ENCODE measurements around the gene FAF1.

DNA sequence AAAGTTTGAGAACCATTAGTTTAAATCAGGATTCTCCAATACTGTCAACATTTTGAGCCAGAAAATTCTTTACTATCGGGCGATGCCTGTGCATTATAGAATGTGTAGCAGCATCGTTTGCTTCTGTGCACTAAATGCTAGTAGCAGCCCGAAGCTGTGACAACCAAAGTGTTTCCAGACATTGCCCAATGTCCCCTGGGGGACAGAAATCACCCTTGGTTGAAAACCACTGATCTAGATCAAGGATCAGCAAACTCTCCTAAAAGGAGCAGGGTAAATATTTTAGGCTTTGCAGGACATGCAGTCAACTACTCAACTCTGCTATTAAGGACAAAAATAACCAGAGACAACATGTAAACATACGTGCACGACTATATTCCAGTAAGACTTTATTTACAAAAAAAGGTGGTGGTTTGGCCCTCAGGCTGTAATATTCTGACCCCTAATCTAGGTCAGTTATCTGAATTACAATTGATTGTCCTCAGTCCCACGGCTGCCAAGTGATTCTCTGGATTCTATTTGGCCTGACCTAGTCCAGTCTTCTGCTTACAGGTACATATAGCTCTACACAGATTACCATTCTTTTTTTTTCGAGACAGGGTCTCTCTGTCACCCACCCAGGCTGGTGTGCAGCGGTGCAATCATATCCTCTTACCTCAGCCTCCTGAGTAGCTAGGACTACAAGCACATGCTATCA, 10.6 kb downstream of the FAF1 start:
- TF ChIP-seq, protein P1, sequence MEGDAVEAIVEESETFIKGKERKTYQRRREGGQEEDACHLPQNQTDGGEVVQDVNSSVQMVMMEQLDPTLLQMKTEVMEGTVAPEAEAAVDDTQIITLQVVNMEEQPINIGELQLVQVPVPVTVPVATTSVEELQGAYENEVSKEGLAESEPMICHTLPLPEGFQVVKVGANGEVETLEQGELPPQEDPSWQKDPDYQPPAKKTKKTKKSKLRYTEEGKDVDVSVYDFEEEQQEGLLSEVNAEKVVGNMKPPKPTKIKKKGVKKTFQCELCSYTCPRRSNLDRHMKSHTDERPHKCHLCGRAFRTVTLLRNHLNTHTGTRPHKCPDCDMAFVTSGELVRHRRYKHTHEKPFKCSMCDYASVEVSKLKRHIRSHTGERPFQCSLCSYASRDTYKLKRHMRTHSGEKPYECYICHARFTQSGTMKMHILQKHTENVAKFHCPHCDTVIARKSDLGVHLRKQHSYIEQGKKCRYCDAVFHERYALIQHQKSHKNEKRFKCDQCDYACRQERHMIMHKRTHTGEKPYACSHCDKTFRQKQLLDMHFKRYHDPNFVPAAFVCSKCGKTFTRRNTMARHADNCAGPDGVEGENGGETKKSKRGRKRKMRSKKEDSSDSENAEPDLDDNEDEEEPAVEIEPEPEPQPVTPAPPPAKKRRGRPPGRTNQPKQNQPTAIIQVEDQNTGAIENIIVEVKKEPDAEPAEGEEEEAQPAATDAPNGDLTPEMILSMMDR (IDR thresholded peaks at IDR 0.05), result no peak
- no peak for TF ChIP-seq MXI1 (IDR thresholded peaks at IDR 0.05; ENCODE audit: low read depth, low read length)
- TF ChIP-seq SIN3A (IDR thresholded peaks at IDR 0.05; ENCODE audit: borderline replicate concordance, low read depth, low read length), result no peak
- TF ChIP-seq, protein P2, sequence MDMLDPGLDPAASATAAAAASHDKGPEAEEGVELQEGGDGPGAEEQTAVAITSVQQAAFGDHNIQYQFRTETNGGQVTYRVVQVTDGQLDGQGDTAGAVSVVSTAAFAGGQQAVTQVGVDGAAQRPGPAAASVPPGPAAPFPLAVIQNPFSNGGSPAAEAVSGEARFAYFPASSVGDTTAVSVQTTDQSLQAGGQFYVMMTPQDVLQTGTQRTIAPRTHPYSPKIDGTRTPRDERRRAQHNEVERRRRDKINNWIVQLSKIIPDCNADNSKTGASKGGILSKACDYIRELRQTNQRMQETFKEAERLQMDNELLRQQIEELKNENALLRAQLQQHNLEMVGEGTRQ (IDR thresholded peaks at IDR 0.05; ENCODE audit: borderline replicate concordance, low read depth, low read length), result no peak
- TF ChIP-seq, protein P3, sequence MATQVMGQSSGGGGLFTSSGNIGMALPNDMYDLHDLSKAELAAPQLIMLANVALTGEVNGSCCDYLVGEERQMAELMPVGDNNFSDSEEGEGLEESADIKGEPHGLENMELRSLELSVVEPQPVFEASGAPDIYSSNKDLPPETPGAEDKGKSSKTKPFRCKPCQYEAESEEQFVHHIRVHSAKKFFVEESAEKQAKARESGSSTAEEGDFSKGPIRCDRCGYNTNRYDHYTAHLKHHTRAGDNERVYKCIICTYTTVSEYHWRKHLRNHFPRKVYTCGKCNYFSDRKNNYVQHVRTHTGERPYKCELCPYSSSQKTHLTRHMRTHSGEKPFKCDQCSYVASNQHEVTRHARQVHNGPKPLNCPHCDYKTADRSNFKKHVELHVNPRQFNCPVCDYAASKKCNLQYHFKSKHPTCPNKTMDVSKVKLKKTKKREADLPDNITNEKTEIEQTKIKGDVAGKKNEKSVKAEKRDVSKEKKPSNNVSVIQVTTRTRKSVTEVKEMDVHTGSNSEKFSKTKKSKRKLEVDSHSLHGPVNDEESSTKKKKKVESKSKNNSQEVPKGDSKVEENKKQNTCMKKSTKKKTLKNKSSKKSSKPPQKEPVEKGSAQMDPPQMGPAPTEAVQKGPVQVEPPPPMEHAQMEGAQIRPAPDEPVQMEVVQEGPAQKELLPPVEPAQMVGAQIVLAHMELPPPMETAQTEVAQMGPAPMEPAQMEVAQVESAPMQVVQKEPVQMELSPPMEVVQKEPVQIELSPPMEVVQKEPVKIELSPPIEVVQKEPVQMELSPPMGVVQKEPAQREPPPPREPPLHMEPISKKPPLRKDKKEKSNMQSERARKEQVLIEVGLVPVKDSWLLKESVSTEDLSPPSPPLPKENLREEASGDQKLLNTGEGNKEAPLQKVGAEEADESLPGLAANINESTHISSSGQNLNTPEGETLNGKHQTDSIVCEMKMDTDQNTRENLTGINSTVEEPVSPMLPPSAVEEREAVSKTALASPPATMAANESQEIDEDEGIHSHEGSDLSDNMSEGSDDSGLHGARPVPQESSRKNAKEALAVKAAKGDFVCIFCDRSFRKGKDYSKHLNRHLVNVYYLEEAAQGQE (IDR thresholded peaks at IDR 0.05; ENCODE audit: low read depth, low read length), result no peak
- TF ChIP-seq, protein P4, sequence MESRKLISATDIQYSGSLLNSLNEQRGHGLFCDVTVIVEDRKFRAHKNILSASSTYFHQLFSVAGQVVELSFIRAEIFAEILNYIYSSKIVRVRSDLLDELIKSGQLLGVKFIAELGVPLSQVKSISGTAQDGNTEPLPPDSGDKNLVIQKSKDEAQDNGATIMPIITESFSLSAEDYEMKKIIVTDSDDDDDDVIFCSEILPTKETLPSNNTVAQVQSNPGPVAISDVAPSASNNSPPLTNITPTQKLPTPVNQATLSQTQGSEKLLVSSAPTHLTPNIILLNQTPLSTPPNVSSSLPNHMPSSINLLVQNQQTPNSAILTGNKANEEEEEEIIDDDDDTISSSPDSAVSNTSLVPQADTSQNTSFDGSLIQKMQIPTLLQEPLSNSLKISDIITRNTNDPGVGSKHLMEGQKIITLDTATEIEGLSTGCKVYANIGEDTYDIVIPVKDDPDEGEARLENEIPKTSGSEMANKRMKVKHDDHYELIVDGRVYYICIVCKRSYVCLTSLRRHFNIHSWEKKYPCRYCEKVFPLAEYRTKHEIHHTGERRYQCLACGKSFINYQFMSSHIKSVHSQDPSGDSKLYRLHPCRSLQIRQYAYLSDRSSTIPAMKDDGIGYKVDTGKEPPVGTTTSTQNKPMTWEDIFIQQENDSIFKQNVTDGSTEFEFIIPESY (IDR thresholded peaks at IDR 0.05; ENCODE audit: borderline replicate concordance, low read depth), result no peak
- no peak for TF ChIP-seq POLR2AphosphoS5 (IDR thresholded peaks at IDR 0.05; ENCODE audit: low read depth, low read length)
- TF ChIP-seq EP300 (IDR thresholded peaks at IDR 0.05; ENCODE audit: borderline replicate concordance in 1 of 2, low read depth in 1 of 2, low read length in 1 of 2), result no peak
- TF ChIP-seq YY1 (IDR thresholded peaks at IDR 0.05; ENCODE audit: low read depth), result no peak
- no peak for TF ChIP-seq EZH2phosphoT487 (IDR thresholded peaks at IDR 0.05; ENCODE audit: borderline replicate concordance, low read depth)
- TF ChIP-seq, protein P5, sequence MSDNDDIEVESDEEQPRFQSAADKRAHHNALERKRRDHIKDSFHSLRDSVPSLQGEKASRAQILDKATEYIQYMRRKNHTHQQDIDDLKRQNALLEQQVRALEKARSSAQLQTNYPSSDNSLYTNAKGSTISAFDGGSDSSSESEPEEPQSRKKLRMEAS (IDR thresholded peaks at IDR 0.05; ENCODE audit: low read depth), result no peak
